ENCODE results near the gene HOXC5.

HOXC5 gene

DNA sequence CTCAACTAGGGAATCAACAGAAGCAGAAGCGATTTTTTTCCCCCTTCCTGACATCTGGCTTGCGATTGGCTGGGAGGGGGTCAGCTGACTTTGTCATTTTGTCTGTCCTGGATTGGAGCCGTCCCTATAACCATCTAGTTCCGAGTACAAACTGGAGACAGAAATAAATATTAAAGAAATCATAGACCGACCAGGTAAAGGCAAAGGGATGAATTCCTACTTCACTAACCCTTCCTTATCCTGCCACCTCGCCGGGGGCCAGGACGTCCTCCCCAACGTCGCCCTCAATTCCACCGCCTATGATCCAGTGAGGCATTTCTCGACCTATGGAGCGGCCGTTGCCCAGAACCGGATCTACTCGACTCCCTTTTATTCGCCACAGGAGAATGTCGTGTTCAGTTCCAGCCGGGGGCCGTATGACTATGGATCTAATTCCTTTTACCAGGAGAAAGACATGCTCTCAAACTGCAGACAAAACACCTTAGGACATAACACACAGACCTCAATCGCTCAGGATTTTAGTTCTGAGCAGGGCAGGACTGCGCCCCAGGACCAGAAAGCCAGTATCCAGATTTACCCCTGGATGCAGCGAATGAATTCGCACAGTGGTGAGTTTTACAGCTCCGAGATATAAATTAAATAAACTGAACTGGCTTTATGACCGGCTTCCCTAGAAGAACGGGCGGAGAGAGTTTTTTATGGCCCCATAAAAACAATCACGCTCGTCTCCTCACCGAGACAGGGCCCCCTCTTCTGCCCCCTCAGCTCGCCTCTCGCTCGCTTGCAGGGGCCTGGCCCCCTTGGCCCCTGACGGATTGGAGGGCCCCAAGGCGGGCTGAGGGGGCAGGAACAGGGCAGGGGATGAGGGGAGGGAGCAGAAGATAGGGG lies 4.3 kb upstream of the HOXC5 start, which contains the start of gene HOXC6:
HOXC6 (plus strand) TSS at position 127 of the 888 bp plus-strand sequence; CDS start at position 209, 82 bp downstream.
- Mint-ChIP-seq H3K9me3 (no peaks in the 10 kb centered on the region), H3K4me1 (ENCODE audit: low read depth) (peaks cover 26% of the 10 kb centered on the region), H3K27me3 (peaks cover 88% of the 10 kb centered on the region), H3K4me3 (no peak within 1 kb of the TSS), H3K36me3 (ENCODE audit: low read depth) (no peaks in the 10 kb centered on the region), H3K27ac (peak within 1 kb of the TSS; percentile 4)

DNA sequence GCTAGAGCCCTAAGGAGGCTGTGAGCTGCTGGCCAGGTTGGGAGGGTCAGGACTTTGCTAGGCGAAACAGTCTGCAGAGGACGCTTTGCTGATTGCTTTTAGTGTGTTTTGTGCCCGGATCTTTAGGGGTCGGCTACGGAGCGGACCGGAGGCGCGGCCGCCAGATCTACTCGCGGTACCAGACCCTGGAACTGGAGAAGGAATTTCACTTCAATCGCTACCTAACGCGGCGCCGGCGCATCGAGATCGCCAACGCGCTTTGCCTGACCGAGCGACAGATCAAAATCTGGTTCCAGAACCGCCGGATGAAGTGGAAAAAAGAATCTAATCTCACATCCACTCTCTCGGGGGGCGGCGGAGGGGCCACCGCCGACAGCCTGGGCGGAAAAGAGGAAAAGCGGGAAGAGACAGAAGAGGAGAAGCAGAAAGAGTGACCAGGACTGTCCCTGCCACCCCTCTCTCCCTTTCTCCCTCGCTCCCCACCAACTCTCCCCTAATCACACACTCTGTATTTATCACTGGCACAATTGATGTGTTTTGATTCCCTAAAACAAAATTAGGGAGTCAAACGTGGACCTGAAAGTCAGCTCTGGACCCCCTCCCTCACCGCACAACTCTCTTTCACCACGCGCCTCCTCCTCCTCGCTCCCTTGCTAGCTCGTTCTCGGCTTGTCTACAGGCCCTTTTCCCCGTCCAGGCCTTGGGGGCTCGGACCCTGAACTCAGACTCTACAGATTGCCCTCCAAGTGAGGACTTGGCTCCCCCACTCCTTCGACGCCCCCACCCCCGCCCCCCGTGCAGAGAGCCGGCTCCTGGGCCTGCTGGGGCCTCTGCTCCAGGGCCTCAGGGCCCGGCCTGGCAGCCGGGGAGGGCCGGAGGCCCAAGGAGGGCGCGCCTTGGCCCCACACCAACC lies 3.1 kb upstream of the HOXC5 start:
- Mint-ChIP-seq H3K27ac (no peak overlapping the region), H3K36me3 (ENCODE audit: low read depth) (no peaks in the 10 kb centered on the region), H3K27me3 (peaks cover 83% of the 10 kb centered on the region), H3K4me3 (no peak overlapping the region), H3K4me1 (ENCODE audit: low read depth) (peaks cover 31% of the 10 kb centered on the region), H3K9me3 (no peaks in the 10 kb centered on the region)

DNA sequence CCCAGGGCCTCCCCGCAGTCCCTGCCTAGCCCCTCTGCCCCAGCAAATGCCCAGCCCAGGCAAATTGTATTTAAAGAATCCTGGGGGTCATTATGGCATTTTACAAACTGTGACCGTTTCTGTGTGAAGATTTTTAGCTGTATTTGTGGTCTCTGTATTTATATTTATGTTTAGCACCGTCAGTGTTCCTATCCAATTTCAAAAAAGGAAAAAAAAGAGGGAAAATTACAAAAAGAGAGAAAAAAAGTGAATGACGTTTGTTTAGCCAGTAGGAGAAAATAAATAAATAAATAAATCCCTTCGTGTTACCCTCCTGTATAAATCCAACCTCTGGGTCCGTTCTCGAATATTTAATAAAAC lies 2.4 kb upstream of the HOXC5 start:
- Mint-ChIP-seq H3K27ac (no peak overlapping the region), H3K4me3 (no peak overlapping the region), H3K36me3 (ENCODE audit: low read depth) (no peaks in the 10 kb centered on the region), H3K9me3 (no peaks in the 10 kb centered on the region), H3K4me1 (ENCODE audit: low read depth) (peaks cover 35% of the 10 kb centered on the region), H3K27me3 (peaks cover 83% of the 10 kb centered on the region)

DNA sequence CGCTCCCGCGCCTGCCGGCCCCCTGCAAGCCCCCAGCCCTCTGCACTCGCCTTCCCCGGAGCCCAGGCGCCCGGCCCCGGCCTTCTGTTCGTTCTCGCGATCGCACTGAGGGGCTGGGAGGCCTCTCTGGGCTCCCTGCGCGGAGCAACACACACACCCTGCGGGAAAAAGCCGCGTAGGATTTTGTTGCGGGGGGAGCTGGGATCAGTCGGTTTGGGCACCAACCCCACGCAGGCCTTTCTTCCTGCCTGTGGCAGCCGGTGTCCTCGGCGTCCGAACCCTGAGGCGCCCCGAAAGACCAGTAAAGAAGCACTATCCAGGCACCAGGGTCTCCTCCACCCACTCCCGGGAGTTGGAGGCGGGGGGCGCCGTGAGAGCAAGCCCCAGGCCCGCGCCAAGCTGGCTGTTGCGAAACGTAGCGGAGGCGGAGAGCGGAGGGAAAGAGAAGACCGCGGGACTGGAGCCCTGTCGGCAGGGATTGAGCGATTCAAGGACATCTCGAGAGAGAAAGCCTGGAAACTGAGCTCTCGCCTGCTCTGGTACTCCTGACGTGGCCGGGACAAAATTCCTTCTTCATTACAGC lies 1.9 kb upstream of the HOXC5 start:
- H3K36me3 Mint-ChIP-seq (ENCODE audit: low read depth) = no peaks in the 10 kb centered on the region
- peaks cover 83% of the 10 kb centered on the region for H3K27me3 Mint-ChIP-seq
- no peaks in the 10 kb centered on the region for H3K9me3 Mint-ChIP-seq
- no peak overlapping the region for H3K27ac Mint-ChIP-seq
- H3K4me3 Mint-ChIP-seq = no peak overlapping the region
- H3K4me1 Mint-ChIP-seq (ENCODE audit: low read depth) = peaks cover 35% of the 10 kb centered on the region

DNA sequence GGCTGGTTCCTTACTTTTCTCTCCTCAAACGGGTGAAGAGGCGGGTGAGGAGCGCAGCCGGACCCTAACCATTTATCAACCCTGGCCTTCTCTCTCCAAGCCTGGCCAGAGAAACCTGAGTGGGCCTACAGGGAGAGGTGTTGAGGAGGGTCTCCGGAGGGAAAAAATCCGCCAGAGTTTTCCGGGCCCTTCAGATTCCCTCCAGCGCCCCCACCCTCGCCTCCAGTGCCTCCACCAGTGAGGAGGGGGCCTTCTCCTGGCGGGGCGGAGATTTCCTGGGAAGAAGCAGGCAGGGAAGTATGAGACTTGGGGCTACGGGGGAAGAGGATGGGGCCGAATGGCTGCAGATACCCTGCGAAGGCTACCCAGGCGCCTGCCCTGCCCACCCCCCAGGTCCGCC lies 1.4 kb upstream of the HOXC5 start:
- Mint-ChIP-seq H3K27ac (no peak overlapping the region), H3K9me3 (no peaks in the 10 kb centered on the region), H3K4me1 (ENCODE audit: low read depth) (peaks cover 35% of the 10 kb centered on the region), H3K4me3 (no peak overlapping the region), H3K36me3 (ENCODE audit: low read depth) (no peaks in the 10 kb centered on the region), H3K27me3 (peaks cover 82% of the 10 kb centered on the region)

DNA sequence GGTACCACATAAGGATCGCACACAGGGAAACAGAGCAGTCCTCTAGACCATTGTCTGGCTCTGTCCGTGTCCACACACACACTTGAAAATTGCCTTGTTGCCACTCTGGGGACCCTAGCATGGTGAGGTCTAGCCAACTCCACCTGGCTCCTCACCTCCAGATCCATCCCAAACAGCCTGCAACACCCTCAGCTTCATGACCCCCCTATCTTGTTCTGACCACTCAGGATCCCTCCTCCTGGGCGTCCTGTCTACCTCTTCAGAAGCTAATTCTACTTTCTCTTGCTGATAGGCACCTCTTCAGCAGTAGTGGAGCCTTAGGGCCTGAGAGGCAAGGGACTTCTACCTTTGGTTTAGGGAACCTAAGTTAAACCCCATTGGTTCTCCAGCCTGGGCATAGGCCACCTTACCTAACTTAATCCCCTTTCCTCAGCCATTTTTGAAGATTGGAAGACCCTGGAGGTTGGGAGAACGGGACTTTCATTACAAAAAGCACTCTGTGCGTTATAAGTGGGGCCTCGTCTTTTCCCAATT lies 697 bp upstream of the HOXC5 start:
- H3K4me1 Mint-ChIP-seq (ENCODE audit: low read depth) = peaks cover 29% of the 10 kb centered on the region
- H3K4me3 Mint-ChIP-seq = no peak overlapping the region
- H3K9me3 Mint-ChIP-seq = no peaks in the 10 kb centered on the region
- H3K27me3 Mint-ChIP-seq = peaks cover 81% of the 10 kb centered on the region
- no peak overlapping the region for H3K27ac Mint-ChIP-seq
- H3K36me3 Mint-ChIP-seq (ENCODE audit: low read depth) = no peaks in the 10 kb centered on the region

DNA sequence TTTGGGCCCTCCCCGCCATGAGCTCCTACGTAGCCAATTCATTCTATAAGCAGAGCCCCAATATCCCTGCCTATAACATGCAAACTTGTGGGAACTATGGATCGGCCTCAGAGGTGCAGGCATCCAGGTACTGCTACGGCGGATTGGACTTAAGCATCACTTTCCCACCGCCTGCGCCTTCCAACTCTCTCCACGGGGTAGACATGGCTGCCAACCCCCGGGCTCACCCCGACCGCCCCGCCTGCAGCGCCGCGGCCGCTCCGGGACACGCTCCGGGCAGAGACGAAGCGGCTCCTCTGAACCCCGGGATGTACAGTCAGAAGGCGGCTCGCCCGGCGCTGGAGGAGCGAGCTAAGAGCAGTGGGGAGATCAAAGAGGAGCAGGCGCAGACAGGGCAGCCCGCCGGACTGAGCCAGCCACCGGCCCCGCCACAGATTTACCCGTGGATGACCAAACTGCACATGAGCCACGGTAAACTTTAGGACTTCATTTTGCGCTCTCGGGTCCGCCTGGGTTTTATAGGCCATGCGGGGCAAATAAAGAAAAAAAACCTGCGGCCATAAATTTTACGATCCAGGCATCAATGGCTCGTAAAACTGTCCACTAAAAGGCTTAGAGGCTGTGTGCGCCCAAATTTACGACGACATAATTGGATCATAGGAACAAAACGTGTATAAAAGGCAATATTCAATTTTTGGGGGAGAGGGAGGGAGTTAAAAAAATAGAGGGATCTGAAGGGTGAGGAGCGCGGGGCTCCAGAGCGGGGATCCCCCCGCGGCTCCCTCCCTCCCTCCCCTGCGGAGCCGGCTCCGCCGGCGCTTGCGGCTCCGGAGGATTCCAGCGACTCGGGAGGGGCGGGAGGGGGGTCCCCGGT lies 493 bp downstream of the HOXC5 start:
- Mint-ChIP-seq H3K27me3 (peaks cover 81% of the 10 kb centered on the region), H3K4me1 (ENCODE audit: low read depth) (peaks cover 27% of the 10 kb centered on the region), H3K9me3 (no peaks in the 10 kb centered on the region), H3K36me3 (ENCODE audit: low read depth) (no peaks in the 10 kb centered on the region), H3K4me3 (peak overlapping the region; percentile 72), H3K27ac (no peak overlapping the region)

DNA sequence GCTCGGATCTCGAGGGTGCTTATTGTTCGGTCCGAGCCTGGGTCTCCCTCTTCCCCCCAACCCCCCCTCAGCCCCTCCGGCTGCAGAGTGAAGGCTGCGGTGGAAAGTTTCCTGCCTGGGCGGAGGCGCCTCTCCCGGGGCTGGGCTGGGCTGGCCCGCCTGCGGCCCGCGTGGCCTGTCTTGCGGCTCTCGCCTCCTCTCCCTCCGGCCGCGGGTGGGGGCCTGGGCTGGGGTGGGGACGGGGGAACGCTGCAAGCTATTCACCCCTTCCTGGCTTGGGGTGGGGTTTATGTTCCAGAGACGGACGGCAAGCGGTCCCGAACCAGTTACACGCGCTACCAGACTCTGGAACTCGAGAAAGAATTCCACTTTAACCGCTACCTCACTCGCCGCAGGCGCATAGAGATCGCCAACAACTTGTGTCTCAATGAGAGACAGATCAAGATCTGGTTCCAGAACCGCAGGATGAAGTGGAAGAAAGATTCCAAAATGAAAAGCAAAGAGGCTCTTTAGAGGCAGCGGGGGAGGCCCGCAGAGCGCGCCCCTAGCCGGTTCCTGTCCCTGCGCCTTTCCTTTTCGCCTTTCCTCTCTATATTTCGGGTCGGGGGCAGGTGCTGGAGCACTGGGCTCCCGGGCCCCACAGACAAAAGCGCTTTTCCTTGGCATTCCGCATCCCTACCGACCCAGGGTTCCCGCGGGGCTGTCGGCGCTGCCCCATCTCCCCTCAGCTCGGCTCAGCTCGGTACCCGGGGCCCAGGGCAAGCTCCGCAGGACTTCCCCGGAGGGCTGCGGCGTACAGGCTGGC lies 1.3 kb downstream of the HOXC5 start:
- Mint-ChIP-seq H3K9me3 (no peaks in the 10 kb centered on the region), H3K27me3 (peaks cover 85% of the 10 kb centered on the region), H3K4me3 (peak overlapping the region; percentile 56), H3K36me3 (ENCODE audit: low read depth) (no peaks in the 10 kb centered on the region), H3K27ac (no peak overlapping the region), H3K4me1 (ENCODE audit: low read depth) (peaks cover 23% of the 10 kb centered on the region)

DNA sequence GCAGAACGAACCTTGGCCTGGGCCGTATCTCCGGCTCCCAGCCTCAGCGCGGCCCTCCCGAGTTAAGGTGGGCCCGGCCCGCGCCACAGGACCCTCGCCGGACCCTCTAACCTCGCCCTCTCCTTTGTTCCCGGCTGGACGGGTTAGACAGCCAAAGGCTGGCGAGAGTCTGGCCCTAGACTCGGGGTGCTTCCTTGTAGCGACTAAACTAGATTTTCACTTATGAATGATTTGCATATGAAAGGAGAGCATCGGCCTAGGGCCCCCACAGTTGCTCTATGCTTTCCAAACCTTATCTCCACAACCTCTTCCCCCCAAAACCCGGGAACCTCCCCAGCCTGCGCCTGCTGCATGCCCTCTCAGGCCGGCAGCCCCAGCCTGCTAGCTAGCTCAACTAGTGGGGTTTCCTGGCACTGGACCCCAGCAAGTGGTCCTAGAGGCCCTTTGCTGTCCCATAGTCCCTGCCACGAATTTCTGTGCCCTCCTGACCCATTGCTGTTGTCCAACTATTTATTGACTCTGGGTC lies 2.0 kb downstream of the HOXC5 start:
- Mint-ChIP-seq H3K27ac (no peak overlapping the region), H3K4me3 (peak overlapping the region; percentile 7), H3K27me3 (peaks cover 85% of the 10 kb centered on the region), H3K9me3 (no peaks in the 10 kb centered on the region), H3K36me3 (ENCODE audit: low read depth) (no peaks in the 10 kb centered on the region), H3K4me1 (ENCODE audit: low read depth) (peaks cover 20% of the 10 kb centered on the region)

DNA sequence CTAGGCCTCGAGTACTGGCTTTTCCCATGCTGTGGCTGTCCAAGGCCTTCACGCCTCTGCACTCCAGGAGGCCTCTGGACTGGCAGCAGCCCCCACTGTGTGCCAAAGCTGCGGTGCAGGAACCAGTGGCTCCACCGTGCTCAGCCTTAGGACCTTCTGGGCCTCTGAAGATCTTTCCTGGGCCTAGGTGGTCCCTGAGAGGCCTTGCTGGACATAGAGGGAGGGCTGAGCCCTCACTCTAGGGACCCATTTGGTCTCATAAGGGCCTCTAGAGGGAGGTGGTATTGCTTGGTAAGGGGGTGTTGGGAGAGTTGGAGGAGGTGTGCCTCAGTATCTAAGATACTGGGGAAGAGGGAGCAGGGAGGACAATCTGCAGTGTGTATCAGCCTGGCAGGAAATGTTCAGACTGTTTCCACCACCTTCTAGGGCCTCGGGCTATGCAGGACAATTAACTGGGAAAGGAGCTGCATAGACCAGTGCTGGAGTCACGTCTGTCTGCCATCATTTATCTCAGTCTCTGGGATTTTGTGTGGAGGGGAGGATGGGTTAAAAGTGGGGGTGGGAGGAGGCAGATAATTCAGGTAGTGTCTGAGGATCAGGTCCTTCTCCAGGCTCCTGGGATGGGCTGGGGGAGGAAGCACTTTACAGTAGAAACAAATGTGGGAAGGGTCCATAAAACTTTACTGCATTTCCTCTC lies 2.9 kb downstream of the HOXC5 start:
- Mint-ChIP-seq H3K27ac (no peak overlapping the region), H3K36me3 (ENCODE audit: low read depth) (no peaks in the 10 kb centered on the region), H3K4me1 (ENCODE audit: low read depth) (peaks cover 20% of the 10 kb centered on the region), H3K27me3 (peaks cover 86% of the 10 kb centered on the region), H3K9me3 (no peaks in the 10 kb centered on the region), H3K4me3 (no peak overlapping the region)

DNA sequence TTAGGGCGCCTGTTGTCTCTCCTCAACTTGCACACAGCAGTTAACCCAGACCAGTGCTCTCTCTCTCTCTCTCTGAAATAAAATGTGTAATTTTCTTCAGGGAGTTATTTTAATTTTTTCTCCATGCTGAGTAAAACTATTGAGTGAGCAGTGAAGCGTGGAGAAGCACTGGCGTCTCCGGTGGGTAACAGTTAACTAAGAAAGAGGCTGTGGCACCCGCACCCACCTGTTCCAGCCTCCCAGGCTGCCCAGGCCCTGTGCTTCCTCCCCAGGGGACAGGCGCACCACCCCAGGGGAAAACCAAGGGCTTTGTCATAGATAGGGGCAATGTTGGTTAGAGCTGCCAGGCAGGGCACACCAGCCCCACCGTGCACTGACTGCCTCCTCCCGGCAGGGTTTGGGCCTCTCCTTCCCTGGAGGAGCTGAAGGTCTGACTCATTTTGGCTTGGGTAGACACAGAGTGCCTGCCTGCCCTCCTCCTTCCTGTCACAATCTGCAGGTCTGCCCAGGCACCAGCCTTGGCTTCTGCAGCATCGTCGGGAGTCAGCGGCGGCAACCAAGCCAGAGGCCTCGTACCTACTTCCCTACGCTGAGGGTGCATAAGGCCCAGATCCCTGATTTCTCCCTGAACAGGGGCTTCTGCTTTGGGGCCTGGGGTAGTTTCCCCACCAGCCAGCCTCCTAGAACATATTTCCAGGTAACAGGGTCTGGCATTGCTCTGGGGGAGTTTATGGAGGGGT lies 3.9 kb downstream of the HOXC5 start:
- H3K4me1 Mint-ChIP-seq (ENCODE audit: low read depth) = peaks cover 20% of the 10 kb centered on the region
- H3K27ac Mint-ChIP-seq = no peak overlapping the region
- H3K36me3 Mint-ChIP-seq (ENCODE audit: low read depth) = no peaks in the 10 kb centered on the region
- peaks cover 85% of the 10 kb centered on the region for H3K27me3 Mint-ChIP-seq
- no peaks in the 10 kb centered on the region for H3K9me3 Mint-ChIP-seq
- no peak overlapping the region for H3K4me3 Mint-ChIP-seq

Measured in stimulated activated naive CD8-positive, alpha-beta T cell treated with anti-CD3 and anti-CD28 coated beads, Interleukin-15, Interleukin-2, amounts not matched to agents 100 ng/mL and 50 ng/mL, for 24 hours (primary cell).